Superior temporal gyrus (tissue), 1 donor: Measurements from ENCODE around the gene TMEM238L.

Experiments used
- DNase-seq: peaks from one replicate; pipeline ENCODE4 v3.0.0-alpha.2; 2016; ENCODE audit errors: extremely low spot score

The TMEM238L gene

DNA sequence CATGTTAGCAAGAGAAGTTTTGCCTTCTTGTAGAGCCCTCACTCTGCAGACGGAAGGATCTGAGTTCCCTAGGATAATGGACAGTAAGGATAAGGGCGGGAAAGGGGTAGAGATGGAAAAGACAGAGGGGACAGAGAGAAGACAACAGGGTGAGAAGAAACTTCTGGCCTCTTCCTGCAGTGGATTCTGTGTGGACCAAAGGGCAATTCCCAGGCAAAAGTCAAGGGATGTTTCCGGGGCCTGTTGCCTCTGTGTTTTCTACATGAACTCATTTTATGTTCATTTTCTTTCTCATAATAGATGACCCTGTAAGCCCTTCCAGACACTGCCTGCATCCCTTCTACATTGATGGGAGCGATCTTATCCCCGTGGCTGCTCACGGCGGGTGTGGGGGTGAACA, 647 bp upstream of the TMEM238L start:
- DNase-seq: no peak

DNA sequence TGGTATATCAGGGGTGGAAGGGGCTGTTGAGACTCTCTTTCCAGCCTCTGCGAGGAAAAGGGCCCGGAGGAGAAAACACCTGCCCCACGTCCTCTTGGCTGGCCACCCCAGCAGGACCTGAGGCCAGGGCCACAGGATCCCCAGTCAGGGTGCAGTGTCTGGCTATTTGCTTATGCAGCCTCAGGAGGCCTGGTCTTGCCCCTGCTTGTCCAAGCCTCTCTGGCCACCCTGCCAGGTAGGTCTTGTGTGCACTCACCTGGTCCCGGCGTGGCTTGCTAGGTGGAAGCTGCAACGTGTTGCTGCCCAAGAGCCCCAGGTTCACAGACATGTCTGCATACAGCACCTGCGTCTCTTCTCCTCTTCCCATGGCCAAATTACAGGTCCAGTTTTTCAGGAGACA, 549 bp downstream of the TMEM238L start:
- no peak for DNase-seq

DNA sequence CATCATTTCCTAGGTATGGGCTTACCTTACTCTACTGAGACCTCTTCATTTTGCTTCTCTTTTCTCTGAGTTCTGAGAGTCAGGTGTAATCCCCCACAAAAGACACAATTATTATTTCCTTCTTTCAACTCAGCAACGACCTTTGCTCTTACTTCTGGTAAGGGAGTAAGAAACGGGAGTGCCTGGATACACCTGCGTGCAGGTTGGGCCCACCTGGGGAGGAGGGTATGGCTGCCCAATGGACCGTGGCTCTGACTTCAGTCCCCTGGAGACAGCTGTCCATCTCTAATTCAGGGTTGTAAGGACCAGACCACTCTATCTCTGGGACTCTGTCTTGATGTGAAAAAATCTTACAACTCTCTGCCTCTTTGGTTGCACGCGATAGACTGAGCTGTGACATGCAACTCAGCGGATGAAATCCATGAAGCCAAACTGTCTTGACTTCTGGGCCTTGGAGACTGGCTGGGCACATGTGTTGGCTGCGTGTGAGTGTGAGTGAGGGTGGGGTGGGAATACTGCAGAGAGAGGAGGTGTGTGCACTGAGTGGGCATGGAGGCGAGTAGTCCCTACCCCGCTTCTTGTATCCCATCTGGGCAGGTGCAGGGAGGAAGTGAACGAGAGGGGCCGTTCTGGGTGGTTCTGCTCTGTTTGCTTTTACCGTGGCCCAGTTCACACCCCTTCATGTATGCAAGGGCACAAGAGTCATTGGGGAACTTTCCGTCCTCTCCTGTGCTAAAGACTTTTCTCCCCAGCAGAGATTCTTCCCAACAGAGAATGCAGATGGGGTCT, 1.2 kb downstream of the TMEM238L start:
- no peak for DNase-seq

DNA sequence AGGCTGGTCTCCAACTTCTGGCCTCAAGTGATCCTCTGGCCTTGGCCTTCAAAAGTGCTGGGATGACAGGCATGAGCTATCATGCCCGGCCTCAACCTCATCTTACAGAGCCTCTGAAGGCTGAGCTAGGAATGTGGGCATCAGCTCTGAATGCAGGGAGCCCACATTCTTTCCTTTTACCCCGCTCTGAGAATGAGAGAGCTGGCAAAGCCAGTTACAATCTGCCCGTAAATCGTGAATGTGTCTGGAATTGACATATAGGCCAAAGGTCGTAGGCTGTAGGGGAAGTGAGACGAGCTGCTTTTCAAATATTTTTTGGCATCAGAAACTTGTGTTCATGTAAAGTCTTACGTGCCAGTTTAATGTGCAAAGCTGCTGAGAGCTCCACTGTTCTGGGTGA, 4.5 kb downstream of the TMEM238L start:
- no peak for DNase-seq

DNA sequence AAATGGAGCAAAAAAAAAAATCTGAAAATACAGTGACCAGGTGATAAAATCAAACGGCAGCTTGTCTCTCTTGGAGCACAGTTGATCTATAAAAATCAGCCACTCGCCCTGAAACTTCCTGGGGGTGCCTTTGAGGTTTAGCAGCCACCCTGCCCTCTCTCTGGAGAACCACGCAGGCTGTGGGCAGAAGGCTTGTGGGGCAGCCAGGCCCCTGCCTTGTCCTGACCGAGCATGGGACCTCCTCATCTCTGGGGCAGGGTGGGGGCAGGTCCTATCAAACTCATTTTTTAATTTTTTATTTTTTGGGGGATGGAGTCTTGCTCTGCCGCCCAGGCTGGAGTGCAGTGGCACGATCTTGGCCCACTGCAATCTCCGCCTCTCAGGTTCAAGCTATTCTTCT, 5.0 kb downstream of the TMEM238L start:
- DNase-seq: no peak

DNA sequence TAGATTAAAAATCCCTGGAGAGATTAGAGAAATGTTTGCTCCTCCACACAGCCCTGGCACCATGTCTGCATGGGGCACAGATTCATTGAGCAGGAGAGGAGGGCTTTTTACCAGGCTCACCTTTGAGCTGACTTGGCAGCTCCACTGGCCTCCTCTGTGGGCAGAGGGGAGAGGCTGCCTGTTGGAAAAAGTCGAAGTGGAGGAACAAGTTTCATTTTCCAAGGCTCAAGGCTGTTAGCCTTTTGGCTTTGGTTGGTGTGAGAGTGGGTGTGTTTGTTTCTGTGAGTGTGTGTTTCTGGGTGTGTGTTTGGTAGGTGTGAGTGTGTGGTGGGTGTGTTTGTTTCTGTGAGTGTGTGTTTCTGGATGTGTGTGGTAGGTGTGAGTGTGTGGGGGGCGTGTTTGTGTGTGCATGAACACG, 5.6 kb downstream of the TMEM238L start:
- no peak for DNase-seq

DNA sequence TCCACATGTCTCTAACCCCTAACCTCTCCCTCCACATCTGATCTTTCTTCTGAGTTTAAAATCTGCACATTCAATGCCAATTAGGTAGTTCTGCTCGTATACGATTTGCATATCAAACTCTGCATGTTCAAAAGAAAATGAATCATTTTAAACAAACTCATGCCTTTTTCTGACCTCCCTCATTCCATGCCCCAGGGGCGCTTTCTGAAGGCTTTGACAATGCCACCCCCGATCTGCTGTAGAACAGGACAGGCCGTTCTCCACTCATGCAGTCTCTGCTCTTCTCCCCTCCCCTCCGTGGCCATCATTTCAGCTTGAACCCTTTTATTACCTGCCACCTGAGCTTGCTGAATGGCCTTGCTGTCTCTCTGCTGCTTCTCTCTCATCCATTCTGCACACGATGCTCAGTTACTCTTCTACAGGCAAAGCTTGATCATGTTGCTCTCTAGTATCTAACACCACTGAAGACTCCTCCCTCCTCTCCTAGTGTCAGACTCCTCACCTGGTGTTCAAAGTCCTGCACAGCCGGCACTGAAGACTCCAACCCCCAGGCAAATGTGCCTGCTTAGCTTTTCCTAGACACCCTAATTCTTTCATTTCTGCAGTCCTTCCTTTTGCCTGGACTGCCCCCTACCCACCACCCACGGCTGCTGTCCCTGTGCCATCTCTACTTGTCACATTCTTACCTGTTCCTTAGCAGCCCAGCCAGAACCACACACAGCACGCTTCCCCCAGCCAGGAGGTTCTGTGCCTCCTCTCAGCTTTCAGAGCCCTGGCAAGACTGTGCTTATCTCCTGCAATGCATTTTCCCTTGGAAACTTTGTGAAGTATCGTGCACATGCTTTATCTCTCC, 6.2 kb downstream of the TMEM238L start:
- no peak for DNase-seq

DNA sequence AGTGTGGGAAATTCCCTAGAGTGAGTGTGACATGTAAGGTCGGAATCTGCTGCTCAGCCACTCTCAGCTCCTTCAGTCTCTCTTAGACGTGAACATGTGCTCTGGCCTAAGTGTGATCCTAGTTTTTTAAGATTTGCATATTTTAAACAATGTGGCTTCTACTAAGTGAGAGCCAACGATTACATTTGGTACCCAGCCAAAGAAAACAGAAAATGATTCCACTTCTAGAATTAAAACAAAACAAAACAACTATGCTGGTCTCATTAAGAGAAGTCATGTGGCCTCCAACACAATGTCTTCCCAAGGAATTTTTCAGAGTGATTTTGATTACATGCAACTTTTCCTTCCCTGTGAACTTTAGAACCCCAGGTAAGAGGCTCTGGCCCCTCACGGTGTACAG, 10.1 kb downstream of the TMEM238L start:
- no peak for DNase-seq

DNA sequence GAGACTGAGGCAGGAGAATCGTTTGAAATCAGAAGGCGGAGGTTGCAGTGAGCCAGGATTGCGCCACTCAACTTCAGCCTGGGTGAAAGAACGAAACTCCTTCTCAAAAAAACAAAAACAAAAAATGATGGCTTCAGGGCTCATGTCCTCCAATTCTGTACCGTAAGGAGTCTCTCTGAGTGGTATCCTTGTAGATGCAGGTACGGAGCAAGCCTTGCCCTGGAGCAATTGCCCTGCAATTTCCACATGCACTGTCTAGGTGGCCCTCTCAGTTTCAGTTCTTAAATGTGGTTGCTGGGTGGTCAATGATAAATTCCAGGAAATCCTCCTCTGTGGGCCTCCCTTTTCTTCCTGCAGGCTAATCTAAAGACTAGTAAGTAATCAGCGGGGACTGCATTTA, 10.6 kb downstream of the TMEM238L start:
- DNase-seq: no peak

DNA sequence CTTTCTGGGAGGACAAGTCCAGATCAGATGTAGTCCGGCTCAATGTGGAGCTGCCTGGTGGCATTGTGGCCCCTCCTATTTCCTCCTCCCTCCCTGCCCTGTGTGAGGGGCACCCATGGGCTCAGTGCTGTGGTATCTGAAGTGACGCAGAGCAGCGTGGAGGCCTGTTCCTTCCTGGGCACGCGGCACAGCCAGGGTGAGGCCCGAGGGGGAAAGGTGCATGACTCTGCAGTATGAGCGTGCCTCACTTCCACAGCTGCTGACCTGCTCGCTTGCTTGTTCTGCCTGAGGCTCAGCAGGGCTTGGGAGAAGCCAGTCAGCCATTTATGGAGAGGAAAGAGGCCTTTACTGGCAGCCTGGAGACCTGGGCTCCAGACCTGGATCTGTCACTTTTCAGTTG, 11.7 kb downstream of the TMEM238L start:
- DNase-seq: no peak

DNA sequence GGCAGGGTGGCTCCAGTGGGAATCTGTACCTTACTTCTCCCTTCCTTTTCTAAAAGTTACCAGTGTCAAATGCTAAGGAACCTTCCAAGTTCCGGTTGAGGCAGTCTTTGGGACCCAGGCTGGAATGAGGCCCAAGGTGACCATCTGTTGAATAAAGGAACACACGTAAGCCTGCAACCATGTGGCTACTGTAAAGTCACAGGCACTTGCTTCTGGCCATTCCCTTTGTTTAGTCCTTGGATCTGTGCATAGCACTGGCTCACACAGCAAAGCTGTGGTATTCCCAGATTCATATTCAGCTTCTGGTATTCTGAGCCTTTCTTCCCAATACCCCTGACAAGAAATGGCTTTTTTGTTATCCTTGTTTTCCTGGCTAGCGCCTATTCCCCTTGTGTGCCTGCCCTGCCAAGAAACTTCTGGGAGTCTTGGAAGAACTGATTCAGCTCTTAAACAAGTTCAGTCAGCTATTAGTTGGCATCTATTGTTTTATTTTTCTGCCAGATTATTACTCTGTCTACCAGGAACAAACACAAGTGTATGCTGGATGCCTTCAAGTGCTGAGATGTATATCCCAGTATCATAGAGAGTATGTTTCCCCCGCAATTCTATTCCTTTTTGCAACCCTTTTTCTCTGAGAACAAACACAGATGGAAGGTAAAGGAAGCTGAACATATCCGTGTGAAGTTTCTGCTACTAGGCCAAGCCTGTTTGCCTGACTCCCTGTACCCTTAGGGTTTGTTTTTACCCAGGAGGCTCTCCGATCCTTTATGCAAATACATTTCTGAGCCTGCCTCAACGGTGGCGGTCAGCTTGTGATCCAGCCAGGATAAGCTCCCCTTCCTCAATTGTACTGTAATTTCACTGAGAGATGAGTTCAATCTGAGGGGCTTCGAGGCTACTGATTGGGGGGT, 13.2 kb downstream of the TMEM238L start:
- no peak for DNase-seq

DNA sequence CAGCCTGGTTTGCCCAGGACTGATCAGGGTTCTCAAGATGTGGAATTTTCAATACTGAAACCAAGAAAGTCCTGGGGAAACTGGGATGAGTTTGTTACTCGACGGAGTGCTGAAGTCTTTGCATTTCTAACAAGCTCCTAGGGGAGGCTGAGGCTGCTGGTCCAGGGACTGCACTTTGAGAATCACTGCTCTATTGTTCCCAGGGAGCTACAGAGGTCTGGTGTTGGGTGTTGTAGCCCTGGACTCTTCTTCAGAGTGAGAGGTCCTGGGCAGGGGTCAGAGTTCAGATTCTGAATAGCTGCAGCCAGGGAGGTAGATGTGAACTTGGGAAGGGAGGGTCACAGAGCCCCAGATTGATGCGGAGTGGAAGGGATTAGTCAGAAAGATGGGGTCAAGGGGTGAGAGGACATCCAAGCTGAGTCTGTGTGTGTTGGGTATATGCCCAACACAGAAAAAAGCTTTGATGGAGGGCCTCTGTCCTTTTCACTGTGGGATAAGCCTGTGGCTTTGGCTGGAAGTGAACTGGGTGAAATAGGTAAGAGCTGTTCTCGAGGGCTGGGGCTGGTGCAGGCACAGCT, 14.1 kb downstream of the TMEM238L start:
- DNase-seq: no peak

DNA sequence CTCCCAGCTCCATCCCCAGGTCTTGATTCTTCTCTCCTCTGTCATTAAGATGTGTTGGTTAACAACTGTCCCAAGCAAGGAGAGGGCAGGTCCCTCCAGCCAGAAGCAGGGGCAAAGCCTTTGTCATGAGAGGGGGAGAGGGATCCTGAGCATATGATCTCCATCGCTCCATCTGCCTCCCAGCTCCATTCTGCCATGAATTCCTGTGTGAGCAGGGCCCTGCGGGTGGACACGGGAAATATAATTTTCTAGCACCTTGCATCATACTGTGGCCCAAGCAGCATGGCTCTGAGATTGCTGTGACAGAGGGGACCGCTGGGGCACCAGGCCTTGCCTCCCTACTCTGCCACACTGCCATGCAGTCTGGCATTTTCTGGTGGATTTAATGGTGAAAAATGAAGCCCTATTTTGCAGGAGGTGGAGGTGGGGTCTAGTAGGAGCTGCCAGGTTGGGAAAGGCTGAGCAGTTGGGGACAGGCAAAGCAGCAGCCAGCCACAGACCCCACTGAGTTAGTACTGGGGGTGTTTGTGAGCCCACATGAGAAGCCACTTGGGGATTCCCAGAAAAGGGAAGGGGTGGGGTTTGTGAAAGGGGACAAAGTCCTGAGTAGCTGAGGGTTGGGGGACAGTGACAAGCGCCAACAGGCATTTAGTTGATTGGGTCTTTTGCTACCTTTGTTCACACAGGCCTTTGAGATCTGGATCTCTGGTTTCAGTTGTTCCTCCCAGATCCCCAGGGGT, 16.4 kb downstream of the TMEM238L start:
- DNase-seq: no peak

DNA sequence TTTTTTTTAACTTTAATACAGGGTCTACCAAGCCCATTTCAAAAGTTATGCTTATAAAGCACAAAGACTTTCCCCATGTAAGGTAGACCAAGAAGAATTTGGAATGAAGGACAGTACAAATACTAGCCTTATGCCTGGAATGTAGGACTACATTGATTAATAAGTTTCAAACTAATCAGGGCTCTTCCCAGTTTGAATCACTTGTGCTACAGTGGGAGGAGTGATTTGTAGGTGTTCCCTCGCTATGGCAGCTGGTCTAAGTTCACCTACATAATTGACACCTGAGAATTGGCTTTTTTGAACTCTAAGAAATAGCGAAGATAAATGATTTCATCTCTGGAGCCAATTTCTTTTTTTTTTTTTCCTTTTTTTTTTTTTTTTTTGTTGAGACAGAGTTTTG, 18.6 kb downstream of the TMEM238L start:
- DNase-seq: no peak

DNA sequence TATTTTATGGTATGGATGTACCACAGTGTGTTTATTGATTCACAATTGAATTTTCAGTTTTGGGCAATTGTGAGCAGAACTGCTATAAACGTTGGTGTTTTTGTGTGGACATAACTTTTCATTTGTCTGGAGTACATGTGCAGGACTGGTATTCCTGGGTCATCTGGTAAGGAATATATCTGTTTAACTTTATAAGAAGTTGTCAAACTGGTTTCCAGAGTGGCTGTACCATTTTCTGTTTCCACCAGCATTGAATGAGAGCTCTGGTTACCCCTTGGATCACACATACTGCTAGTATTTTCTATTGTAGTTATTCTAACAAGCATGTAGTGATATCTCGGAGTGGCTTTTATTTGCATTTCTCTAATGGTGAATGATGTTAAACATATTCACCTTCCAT, 24.3 kb downstream of the TMEM238L start:
- no peak for DNase-seq

DNA sequence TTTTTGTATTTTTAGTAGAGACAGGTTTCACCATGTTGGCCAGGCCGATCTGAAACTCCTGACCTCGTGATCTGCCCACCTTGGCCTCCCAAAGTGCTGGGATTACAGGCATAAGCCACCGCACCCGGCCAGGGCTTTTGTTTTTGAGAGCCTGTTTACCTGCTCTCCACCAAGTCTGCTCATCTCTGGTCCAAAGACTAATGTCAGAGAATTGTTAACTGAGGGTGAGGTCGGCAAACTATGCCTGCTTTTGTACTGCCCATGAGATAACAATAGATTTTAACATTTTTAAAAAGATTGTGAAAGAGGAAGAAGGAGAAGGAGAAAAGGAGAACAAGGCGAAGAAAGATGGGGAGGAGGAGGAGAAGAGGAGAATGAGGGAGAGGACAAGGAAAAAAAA, 26.0 kb downstream of the TMEM238L start:
- no peak for DNase-seq

DNA sequence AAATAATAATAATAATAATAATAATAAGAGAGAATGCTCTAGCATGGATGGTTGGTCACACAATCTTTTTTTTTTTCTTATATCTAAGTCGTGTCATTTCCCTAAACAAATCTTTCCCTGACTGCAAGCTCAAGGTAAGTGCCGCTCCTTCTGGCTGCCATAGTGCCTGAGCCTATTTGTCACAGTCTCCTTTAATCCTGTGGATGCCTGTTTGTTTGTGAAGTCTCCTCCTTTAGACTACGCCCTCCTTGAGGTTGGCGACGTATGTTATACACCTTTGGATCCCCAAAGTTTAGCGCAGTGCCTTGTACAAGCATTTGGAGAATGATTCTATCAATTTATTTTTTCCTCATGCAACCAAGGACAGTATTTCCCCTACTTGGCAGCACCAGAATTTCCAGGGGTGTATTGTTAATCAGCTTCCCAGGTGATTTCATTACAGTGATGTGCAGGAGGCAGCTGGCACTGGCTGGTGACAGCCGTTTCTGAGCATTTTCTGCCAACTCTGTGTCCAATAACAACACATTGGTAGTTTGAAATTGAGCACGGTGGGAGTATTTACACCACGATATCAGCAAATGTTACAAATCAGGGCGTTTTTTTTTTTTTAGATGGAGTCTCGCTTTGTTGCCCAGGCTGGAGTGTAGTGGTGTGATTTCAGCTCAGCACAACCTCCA, 26.6 kb downstream of the TMEM238L start:
- no peak for DNase-seq

DNA sequence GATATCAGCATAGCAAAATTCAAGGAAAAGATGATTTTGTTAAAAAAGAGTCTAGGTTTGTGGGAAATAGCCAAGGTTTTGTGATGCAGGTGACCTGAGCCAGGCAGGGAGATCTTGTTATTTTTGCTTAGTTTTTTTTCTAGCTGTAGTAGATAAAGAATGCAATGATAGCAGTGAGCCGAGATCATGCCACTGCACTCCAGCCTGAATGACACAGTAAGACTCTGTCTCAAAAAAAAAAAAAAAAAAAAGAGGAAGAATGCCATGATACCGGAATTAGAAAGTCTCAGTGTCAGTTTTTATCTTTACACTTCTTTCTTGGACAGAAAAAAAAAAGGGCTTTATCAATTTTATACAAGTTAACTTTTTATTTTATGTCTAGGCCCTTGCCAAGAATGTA, 27.5 kb downstream of the TMEM238L start:
- no peak for DNase-seq

DNA sequence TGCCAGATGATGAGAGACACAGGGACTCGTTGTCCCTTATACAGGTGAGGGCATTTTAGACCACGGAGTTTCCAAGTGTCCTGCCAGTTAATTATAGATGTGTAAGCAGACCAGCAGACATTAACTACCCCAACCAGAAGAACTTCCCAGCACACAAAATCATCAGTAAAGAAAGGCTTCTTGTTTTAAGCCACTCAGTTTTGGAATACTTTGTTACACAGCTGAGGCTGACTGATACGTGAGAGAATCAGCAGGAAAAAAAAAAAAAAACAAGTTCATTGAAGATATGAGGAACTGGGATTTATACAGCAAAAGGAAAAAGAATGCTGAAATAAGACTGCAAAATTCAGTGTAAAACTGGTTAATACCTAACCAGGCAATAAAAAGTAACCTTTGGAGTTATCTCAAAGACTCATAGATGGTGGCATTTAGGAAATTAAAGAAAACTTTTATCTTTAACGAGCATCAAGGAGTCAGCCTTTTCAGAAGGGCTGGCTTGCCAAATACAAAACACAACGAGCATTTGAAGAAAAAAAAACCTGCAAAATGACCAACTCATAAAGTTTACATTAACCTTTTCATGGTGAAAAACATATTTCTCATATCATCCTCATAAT, 28.1 kb downstream of the TMEM238L start:
- DNase-seq: no peak

DNA sequence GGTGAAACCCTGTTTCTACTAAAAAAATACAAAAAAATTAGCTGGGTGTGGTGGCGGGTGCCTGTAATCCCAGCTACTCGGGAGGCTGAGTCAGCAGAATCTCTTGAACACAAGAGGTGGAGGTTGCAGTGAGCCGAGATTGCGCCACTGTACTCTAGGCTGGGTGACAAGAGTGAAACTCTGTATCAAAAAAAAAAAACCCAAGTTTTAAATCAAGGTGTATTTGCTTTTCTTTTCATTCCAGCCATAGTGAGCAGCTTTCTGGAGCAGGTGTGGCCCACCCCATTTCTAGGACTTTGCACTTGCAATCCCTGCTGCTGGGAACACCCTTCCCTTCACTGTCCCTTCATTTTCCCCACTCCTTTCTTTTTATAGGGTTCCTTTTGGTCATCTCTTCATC, 28.8 kb downstream of the TMEM238L start:
- no peak for DNase-seq
